Stimulated activated CD8-positive, alpha-beta memory T cell treated with anti-CD3 and anti-CD28 coated beads, Interleukin-4, amount 100 ng/mL, for 24 hours (primary cell): ENCODE data around the gene DOK5.
"Not testable (repeated sequence)": the region's sequence is repeated elsewhere in the genome, so short reads cannot be mapped to it uniquely, and the experiment has no call there.

ENCODE experiments used
- DNase-seq: peaks from one replicate; pipeline ENCODE4 v3.0.0-alpha.2; 2020; ENCODE audit warnings: low read depth

Gene DOK5

DNA sequence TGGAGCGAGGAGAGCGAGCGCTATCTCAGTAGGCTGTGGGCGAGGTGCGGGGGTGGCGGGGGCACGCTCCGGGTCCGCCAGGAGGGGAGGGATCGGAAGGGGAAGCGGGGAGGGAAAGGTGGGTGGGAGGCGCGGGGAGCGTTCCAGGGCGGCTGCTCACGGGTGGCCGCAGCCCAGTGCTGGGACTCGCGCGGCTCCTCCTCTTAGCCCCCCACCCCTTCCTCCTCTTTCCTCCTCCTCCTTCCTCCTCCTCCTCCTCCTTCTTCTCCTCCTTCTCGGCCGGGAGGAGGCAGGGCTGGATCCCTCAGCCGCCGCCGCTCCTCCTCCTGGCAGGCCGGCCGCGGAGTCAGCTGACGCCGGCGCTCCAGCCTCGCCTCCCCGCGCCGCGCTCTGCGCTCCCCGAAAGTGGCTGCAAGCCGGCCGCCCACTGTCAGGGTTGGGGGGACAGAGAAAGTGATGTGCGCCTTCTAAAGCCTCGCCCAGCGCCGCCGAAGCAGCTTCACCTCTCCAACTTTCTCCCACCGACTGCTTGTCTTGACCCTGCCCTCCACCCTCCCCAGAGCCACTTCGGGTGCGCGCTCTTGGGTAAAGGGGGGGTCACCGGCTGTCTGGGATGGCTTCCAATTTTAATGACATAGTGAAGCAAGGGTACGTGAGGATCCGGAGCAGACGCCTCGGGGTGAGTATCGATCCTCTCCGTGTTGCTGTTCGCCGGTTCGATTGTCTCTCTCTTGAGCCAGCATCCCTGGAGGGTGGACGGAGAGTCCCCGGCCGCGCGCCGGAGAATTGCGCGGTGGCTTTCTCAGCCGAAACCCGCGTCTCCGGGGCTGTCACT lies at the start of gene DOK5:
Gene DOK5 (plus strand): TSS at position 260 of the 835 bp plus-strand sequence. CDS start 354 bp downstream, at position 614.
- DNase-seq = no peak

DNA sequence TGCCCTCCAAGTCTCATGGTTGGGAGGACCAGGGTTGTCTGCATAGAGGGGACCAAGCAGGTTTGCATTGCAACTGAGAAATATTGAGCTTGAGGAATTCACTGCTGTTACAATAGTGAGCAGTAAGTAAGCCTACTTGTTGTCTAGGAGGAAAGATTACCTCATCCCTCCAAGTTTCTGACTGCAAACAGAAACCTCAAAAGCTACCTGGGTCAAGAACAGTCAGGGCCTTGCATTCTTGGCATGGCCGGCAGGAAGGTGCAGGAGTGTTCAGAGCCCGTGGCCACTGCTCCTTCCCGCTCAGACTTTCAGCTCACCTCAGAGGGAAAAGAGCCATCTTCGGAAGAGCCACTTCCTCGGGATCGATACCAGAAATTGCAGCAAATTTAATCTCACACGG lies 46.0 kb upstream of the DOK5 start:
- no peak for DNase-seq

DNA sequence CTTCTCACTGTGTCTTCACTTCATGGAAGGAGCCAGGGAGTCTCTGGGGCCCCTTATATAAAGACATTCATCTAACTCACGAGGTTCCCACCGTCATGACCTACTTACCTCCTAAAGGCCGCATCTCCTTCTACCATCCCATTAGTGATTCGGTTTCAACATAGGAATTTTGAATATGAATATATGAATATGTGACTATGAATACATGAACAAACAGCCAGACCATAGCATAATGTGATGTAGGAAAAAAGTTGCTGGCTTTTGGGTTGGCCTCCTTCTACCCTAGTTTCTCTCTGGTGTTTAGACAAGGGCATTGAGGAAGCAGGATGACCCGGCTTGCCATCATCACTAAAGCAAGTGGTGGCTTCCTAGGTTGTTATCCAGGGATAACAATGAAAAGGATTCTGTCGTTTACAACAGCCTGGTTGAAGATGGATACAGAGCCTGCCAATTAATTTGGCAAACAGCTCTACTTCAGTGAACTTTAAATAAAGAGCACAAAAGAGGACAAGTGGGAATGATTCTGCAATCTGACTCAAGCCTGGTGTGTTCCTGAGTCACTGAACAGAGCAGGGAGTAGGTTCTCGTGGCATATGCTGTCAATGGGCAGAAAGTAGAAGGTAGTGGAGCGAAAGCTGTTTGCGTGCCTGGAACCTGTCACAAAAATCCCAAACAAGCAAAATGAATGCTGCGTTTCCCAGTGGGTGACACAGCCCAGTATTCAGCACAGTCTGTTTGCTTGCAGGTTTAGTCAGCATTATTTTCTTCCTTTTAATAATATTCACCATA lies 44.0 kb upstream of the DOK5 start:
- DNase-seq = no peak

DNA sequence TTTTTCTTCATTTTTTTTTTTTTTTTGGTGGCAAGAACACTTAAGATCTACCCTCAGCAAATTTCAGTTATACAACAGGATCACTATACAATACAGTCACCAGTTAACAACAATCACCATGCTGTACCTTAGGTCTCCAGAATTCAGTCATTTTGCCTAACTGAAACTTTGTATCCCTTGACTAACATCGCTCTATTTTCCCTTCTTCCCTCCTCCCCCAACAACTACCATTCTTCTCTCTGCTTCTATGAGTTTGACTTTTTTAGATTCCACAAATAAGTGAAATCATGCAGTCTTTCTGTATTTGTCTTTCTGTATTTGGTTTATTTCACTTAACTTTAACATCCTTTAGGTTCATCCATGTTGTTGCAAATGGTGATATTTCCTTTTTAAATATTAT lies 42.4 kb upstream of the DOK5 start:
- no peak for DNase-seq

DNA sequence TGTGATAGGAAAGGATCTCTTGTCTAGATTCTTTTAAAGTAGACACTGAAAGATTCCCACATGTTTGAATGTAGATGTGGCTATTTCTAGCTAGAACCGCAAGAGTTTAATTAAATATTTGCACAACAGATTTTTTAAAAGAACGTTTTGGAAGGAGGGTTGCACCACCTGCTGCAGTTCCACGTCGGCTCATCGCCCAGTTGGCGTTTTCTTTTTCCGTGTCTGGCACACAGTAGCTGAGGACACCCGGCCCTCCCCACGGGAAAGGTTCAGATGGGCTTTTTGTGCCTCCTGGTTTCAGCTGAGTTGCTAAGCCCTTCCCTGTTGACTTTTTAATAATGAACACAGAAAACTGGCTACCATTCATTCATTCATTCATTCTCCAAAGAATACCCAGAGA lies 41.8 kb upstream of the DOK5 start:
- no peak for DNase-seq

DNA sequence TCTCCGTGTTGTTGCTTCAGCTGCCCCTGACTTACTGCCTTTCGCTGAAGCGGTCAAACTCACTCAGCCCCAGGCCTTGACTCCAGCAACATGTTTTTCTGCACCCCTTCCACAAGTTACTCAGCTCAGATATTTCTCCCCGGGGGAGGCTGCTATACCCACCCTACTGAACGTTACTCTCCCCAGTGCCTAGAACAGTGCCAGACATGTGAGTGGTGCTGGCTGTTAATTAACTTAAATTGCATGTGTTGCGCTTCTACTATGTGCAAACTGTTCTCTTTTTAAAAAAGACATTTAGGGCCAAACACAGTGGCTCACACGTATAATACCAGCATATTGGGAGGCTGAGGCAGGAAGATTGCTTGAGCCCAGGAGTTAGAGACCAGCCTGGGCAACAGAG lies 41.2 kb upstream of the DOK5 start:
- no peak for DNase-seq

DNA sequence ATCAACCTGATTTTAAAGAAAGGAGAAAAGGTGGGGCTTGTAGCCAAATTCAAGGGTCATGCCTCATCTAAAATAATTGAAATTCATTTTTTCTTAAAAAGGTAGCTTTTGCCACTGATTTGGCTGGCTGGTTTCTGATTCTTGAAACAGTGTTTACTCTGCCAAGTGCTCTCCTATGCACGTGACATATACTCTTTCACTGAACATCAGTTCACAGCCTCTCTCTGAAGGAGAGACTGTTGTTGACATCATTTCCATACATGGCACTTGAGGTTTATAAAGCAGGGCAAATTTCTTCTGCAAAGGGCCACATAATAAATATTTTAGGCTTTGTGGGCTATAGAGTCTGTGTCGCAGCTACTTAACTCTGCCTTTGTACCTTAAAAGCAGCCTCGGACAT lies 40.4 kb upstream of the DOK5 start:
- DNase-seq = no peak

DNA sequence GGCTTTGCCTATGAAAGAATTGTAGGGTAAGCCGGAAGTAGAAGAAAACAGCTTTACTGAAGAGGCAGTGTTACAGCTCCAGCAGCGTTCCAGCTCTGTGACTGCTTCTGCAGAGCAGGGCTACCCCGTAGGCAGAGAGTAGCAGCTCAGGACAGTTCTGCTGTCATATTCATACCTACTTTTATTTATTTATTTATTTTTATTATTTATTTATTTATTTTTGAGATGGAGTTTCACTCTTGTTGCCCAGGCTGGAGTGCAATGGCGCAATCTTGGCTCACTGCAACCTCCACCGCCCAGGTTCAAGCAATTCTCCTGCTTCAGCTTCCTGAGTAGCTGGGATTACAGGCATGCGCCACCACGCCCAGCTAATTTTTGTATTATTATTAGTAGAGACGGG lies 39.0 kb upstream of the DOK5 start:
- not testable (repeated sequence) for DNase-seq

DNA sequence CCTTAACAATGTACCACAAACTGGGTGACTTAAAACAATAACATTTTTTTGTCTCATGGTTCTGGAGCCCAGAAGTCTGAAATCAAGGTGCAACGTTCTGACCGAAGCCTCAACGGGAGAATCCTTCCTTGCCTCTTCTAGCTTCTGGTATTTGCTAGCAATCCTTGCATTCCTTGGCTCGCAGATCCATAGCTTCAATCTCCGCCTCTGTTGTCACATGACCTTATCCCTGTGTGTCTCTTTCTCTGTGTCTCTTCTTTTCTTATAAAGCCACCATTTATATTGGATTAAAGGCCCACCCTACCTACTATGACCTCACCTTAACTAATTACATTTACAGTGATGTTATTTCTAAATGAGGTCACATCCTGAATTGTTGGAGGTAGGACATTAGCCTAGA lies 37.2 kb upstream of the DOK5 start:
- DNase-seq = no peak

DNA sequence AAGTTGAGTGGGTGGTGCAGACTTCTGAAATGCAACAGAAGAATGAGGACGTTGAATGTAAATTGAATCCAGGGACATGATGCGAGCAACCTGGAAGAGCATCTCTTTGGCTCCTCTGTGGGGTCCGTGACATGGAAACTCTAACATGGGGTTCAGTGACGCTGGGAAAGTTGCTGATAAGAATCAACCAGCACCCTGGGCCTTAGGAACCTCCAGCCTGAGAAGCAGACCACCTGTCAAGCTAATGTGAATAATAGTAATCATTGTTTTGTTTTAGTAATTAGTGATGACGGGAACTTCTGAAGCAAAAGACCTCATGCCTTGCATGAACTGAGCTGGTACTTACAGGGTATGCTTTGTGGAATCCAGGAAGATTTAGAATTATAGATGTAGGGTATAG lies 25.2 kb upstream of the DOK5 start:
- no peak for DNase-seq

DNA sequence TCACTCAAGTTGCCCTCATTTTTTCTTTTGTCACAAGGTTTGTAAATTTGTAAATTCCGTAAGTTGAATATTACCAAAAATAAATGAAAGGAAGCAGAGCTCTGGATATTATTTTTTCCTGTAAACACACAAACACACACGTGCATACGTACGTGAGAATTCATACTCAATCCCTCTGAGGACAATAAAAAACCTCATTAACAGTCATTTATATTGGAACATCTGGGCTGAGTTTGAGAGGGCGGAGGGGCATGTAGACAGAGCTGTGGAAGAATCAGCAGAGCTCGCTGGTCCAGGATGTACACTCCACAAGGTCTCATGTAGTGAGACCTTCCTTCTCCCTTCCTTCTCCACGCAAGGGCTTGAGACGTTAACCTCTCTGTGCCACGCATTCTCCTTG lies 24.2 kb upstream of the DOK5 start:
- DNase-seq = no peak

DNA sequence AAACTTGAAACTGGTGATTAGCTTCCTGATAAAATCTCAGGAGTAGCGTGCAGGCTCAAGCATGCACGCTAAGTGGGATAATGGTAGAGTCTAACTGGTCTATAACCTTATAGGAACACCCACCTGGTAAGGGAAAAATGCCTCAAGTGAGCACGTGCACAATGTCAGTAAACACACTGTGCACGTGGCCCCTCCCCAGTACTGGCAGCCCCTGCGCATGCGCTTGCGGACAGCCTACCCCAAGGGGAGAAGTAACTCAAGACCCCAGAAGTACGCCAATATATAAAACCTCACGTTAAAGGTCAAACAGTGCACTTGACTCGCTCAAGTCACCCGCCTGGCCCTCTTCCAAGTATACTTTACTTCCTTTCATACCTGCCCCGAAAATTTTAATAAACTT lies 23.1 kb upstream of the DOK5 start:
- no peak for DNase-seq

DNA sequence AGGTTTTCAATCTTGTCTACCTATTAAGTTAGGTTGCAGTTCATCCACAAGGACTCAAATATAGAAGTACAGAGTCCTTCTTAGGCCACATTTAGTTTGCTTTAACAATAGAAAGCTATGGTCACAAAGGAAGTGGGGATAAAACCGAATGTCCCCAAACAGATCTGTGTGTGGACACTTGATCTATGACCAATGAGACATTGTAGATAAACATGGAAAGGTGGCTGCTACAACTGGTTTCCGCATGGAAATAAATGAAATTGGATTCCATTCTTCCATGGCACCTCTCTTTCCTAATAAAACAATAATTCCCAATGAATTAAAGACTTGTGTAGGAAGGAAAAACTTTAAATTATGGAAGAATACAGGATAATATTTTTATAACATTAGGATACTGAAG lies 20.4 kb upstream of the DOK5 start:
- no peak for DNase-seq

DNA sequence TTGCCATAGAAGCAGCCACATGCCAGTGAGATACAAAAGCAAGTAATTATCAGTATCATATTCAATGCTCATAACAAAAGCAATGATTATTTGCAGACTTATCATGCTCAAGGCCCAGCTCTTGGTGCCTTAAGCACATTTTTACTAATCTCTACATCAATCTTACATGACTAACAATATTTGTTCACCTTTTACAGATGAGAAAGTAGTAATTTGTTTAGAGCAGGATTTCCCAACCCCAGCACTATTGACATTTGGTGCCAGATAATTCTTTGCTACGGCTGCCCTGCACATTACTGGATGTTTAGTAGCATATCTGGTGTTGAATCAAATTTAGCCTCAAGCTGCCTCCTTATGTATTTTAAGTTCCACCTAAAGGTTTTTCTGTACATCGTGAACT lies 19.0 kb upstream of the DOK5 start:
- DNase-seq = no peak

DNA sequence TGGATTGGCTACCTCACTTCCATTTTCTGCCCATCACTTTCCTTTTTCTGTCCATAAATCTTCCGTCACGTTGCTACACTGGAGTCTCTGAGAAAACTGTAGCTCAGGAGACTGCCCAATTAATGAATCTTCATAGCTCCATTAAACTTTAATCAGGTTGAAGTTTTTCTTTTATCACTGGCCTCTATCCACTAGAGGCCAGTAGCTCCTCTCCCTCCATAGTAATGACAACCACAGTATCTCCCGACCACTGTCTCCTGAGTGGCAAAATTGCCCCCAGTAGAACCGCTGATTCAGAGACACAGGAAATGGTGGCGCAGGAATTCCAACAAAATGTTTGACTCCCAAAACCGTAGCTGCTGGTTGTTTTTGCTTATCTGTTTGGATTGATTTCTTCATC lies 18.4 kb upstream of the DOK5 start:
- DNase-seq = no peak

DNA sequence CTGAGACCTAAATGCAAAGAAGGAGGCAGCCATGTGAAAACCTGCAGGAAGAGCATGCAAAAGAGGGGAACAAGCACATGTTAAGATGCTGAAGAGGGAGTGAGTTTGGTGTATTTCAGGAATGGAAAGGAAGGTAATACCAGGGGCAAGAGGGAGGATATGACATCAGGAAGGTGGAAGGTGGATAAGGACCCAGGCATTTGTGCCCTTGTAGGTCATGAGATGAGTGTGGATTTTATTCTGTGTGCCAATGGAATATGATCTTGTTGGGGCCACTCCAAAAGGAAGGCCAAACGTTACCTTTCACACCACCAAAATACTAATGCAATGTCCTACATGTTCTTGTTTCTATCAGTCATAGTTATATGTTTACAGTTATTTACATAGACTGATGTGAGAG lies 17.2 kb upstream of the DOK5 start:
- no peak for DNase-seq

DNA sequence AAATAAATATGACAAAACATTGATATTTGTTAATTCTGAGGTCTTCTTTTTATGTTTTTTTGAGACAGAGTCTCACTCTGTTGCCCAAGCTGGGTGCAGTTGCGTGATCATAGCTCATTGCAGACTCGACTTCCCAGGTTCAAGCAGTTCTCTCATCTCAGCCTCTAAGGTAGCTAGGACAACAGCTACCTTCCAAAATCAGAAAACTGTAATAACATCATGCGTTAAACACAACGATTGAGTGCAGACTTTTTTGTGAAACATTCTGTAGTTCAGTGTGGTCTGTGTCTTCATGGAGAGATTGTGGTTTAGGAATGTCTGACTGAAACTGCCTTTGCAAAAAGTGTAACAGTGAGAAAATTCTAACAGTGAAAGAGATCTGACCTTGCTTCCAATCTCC lies 16.1 kb upstream of the DOK5 start:
- DNase-seq = no peak

DNA sequence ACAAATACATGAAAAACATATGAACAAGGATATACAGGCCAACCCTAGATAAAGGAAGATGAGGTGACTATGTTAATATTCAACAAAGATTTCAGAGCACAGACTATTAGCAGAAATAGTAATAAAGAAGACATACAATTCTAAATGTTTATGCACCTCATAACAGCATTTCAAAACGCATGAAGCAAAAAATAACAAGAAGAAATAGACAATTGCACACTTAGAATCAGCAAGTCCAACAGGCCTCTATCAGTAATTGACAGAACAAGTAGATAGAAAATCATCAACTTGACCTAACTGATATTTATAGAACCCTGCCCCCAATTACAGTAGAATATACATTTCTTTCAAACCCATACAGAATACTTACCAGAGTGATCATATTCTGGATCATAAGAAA lies 11.4 kb upstream of the DOK5 start:
- no peak for DNase-seq

DNA sequence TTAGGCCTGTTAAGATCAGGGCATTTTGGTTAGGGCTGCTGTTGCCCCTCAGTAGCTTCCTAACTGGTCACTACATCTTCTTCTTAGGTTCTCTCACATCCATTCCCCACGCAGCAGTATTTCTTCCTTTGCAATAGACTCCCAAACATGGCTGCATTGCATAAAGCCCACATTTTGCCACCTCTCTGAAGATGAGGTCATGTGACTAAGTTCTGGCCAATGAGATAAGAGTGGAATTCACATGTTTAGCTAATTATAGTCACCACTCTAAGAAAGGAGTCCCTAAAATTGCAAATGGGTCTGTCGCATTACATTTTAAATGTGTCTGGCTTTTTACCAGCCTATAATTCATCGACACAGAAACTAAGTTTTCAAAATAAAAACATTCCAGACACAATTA lies 9.3 kb upstream of the DOK5 start:
- DNase-seq = no peak

DNA sequence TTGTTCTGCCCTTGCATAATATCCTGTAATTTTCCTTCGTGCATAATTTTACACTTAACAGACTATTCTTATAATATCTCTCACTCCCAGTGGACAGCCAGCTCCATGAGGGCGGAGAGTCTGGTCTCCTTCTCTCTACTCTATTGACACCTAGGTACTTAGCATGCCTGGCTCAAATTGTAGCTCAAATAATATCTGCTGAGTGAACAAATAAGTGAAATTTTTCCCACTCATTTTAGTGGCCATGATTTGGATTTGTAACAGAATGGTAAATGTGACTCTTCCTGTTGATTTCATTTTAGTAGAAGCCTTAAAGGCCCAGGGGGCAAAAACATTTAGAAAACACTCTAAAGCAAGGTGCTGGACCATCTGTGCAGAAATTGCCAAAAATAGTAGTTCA lies 7.8 kb upstream of the DOK5 start:
- no peak for DNase-seq

DNA sequence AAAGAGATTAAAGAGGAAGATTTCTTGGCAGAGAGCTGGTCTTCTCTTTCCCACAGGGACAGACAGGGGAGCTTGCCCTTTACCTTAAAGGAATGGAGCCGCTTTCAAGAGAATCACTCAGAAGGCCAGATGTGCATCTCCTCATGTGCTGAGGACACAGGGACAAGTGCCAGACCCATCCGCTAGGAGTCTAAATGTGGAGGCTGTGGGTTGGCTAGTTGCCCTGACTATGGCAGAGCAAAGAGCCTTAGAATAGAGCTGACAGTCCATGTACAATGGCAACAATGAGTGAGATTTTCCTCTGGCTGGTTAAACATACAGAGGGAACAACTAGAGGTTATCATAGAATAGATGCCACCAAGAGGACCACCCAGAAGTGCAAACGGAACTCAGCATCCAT lies 7.3 kb upstream of the DOK5 start:
- no peak for DNase-seq

DNA sequence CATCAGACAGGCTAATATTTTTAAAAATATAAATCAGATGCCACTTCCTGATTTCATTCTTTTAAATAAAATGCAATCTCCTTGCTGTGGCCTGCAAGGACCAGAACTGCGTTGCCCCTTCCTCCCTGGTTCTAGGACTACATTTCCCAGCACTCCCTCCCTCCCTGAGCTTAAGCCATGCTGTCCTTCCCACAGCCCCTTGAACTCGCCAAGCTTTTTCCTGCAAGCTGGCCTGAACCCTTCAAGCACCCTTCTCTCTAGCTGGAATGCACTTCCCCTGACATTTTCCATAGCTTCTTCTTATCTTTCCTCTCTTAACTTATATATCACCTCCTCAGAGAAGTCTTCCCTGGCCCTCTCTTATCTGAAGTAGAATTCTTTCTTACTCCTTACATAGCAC lies 6.1 kb upstream of the DOK5 start:
- no peak for DNase-seq

DNA sequence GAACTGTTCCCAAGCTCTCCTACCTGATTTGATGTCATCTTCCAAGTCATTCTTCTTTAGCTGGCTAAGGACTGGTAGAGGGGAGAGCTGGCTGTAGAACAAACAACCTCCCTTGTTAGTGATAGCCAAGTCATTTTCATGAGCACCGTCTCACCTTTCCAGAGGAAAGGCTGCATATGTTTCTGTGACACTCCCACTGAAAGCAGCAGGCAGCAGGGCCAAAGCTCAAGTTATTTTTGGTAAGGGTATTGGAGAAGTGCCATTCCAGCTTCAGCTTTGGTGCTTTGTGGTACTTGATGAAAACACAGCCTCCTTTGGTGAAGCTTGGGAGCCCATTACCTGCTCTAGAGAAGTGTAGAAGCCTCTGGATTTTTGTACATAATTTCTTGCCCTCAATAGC lies 5.4 kb upstream of the DOK5 start:
- DNase-seq = no peak

DNA sequence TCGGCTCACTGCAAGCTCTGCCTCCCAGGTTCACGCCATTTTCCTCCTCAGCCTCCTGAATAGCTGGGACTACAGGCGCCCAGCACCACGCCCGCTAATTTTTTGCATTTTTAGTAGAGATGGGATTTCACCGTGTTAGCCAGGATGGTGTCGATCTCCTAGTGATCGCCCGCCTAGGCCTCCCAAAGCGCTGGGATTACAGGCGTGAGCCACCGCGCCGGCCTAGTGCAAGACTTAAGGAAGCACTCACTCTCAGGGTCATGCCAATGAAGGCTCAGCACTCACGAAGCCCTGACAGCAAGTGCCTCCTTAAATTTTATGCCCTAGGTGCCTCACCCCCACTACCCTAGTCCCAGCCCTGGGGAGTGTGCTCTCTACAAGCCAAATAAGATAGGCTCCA lies 4.7 kb upstream of the DOK5 start:
- DNase-seq = no peak
